Heart left ventricle (tissue), 16 donors: ENCODE measurements around the gene COL23A1. TPM values are rescaled to one million over a fixed set of nuclear protein-coding genes. Genes with fewer than 3 reads are reported as not detected.
A peak's percentile ranks its signal among the peaks of the same experiment; 100 is the strongest.

ENCODE experiments used
- ATAC-seq, 4 donors: fragments of 200-7000 bp; cut with Tn5 transposase; one replicate each; pipeline ENCODE4 v1.9.1; 2020 to 2022; ENCODE audit warnings: moderate library complexity in 4 of 4, mild to moderate bottlenecking in 3 of 4, moderate number of reproducible peaks in 1 of 4
- DNase-seq, 5 donors: peaks; one replicate each; pipeline ENCODE4 v3.0.0-alpha.2; 2020
- H3K27ac ChIP-seq, 12 donors: fragments of 200-600 bp; sonication (generic) in 4 of 12; one replicate each; pipeline versions ENCODE4 v1.5.0 to v1.8.0; 2016 to 2022; ENCODE audit warnings: mild to moderate bottlenecking in 2 of 12
- H3K27me3 ChIP-seq, 9 donors: fragments of 200-600 bp; sonication (generic) in 2 of 9; one replicate each; pipeline versions ENCODE4 v1.5.1 to v1.8.0; 2016 to 2022; ENCODE audit warnings: mild to moderate bottlenecking in 3 of 9
- H3K36me3 ChIP-seq, 9 donors: fragments of 200-600 bp; sonication (generic) in 2 of 9; one replicate each; pipeline versions ENCODE4 v1.5.0 to v1.8.0; 2018 to 2022; ENCODE audit warnings: mild to moderate bottlenecking in 2 of 9
- H3K4me1 ChIP-seq, 12 donors: fragments of 200-600 bp; sonication (generic) in 4 of 12; one replicate each; pipeline versions ENCODE4 v1.5.0 to v1.8.0; 2016 to 2022; ENCODE audit warnings: mild to moderate bottlenecking in 3 of 12
- H3K4me3 ChIP-seq, 12 donors: fragments of 200-600 bp; sonication (generic) in 4 of 12; one replicate each; pipeline versions ENCODE4 v1.5.0 to v1.8.0; 2017 to 2022; ENCODE audit warnings: mild to moderate bottlenecking in 9 of 12, moderate library complexity in 4 of 12
- H3K9me3 ChIP-seq, 12 donors: fragments of 200-600 bp; sonication (generic) in 4 of 12; one replicate each; pipeline versions ENCODE4 v1.5.0 to v1.8.0; 2016 to 2022; ENCODE audit warnings: mild to moderate bottlenecking in 1 of 12
- CTCF ChIP-seq, 12 donors: fragments of 200-600 bp; sonication (generic) in 4 of 12; IDR thresholded peaks; one replicate each; pipeline versions ENCODE4 v1.5.0 to v1.8.0; 2018 to 2022; ENCODE audit warnings: antibody characterized with exemption in 12 of 12, mild to moderate bottlenecking in 5 of 12
- POLR2A ChIP-seq, 2 donors: fragments of 450-650 bp; IDR thresholded peaks; one replicate each; pipeline ENCODE4 v1.6.1; 2017; ENCODE audit warnings: antibody characterized with exemption in 2 of 2, mild to moderate bottlenecking in 2 of 2, moderate library complexity in 2 of 2
- WGBS, 4 donors: extraction: QIAGEN DNeasy Blood & Tissue Kit in 2 of 4; methylation state at CpG; one replicate each; pipeline versions ENCODE4 v1.1.5 to v1.1.7; 2013 to 2018; 5-methylcytosine and 5-hydroxymethylcytosine counted together
- intact Hi-C, 10 donors: fragments of 100-400 bp; cut with DNase I; formaldehyde crosslinking; loops; one replicate each; pipeline versions ENCODE4 v1.11.1 to v1.14.2; 2022
- polyA plus RNA-seq, 2 donors: library from polyadenylated mRNA; stranded (reverse); fragments of 200-250 nt; gene quantifications; one replicate each; pipeline ENCODE4 v1.2.3, GENCODE V29; 2013
- total RNA-seq, 9 donors: library from RNA; depleted of rRNA in 2 of 9; stranded (reverse); fragments of >200 nt in 2 of 9; fragmentation: NEBNext Ultra II Directional in 3 of 9; extraction: Animal tissue kit (Norgen Biotek cat#: 25700) in 3 of 9; gene quantifications; one replicate each; pipeline versions ENCODE4 v1.1.0 to v1.2.4, GENCODE V29; 2016 to 2023
- donor health status: ischemic (EF 13 %, LVEDD 7.1; RV severe dilation, severe dysfunction).
- donor health status: healthy with polysubstance abuse.
- donor health status: DM: no; HTN: yes; CAD: no.
- donor health status: DM: no; HTN: no; CAD: no.
- donor health status: ischemic (EF 25% LVEDD 6.9; RV normal size, moderate dysfunction).
- donor health status: ischemic (EF 25% LVEDD 5.7; RV mildly dilated, moderate dysfunction).
- donor health status: healthy.
- donor health status: DM: yes; HTN: yes; CAD: no.
- donor health status: ischemic (EF 35%, LVEDD 5.7; RV mildly dilated, moderate dysfunction).
- donor health status: nonischemic (EF 11% LVEDD 7.7; RV severe dilation, severe dysfunction).
- donor health status: DM: yes; HTN: yes; CAD: no.
- donor health status: PGD.
- donor health status: ischemic (EF 29% LVEDD 5.4; RV normal size, mild dysfunction).
- donor health status: nonischemic (EF 23%, LVEDD 6.1; RV moderate dilation, normal function).

The COL23A1 gene
- total and polyA plus RNA-seq, 11 donors, result 6.0 to 33.0 (median 18.8) TPM

DNA sequence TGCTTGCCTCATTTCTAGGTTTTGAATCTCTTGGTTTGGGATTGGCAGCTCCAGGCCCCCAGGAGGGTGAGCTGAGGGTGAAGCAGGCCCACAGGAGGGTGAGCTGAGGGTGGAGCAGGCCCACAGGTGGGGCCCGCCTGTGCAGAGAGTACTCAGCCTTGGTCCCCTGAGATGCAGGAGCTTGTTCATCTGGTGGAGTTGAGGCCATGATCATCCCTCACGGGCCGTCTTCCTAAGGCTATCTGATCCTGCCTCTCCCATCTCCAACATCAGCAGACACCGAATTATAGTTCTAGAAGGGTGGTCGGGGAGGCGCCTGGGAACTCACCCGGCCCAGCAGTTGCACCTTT, 225.9 kb downstream of the COL23A1 start:
- DNase-seq (peak in 1 of 5 donors; percentile 53), ATAC-seq (no peak)
- Histone ChIP-seq H3K27me3 (no peaks in the 10 kb centered on the region), H3K36me3 (no peaks in the 10 kb centered on the region), H3K4me3 (no peak overlapping the region), H3K4me1 (peaks cover 0 to 10% (median 0%) of the 10 kb centered on the region in 12 donors), H3K9me3 (no peaks in the 10 kb centered on the region), H3K27ac (no peak overlapping the region)
- no peak for TF ChIP-seq CTCF (IDR thresholded peaks at IDR 0.05)
- TF ChIP-seq POLR2A (IDR thresholded peaks at IDR 0.05), result no peak
- intact Hi-C loops, result no loop called here
- whole genome bisulfite sequencing, 4 donors, result 83 to 94% (median 86%) methylated on average over 5 to 7 of the region's 7 CpGs

DNA sequence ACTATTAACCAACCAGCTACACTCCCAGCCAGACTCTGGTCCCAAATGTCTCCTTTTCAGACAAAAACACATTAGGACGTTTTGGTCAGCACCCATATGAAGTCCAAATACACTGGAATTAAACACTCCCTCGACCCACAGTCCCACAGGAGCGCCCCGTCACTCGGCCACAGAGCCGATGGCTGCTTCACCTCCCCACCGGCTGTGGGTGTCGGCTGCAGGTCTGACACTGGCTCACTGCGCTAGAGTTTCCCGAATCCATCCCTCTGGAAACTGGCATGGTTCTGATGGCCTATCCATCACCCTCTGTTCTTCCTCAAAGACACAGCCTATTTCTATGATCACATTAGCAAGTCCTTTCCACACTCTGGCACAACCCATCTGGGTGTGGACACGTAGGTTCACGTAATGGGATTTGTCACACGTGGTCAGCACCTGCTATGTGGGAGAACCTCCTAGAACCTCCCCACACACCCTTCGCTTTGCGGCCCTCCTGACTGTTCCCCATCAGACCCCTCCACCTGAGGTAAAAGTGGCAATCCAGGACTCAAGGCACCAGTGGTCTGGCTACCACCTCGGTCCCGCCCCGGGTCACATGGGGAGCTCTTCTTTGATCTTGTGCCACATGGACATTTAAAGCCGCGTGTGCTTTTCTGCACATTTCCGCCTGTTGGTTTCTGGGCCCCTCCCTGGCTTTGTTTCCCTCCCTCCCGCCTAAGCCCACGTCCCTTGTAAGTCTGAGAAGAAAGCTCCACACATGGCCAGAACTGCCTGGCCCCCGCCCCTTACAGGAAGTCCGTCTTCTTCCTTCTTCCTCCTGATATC, 226.5 kb downstream of the COL23A1 start:
- Histone ChIP-seq H3K4me1 (peaks cover 0 to 10% (median 0%) of the 10 kb centered on the region in 12 donors), H3K27me3 (no peaks in the 10 kb centered on the region), H3K36me3 (no peaks in the 10 kb centered on the region), H3K4me3 (no peak overlapping the region), H3K9me3 (no peaks in the 10 kb centered on the region), H3K27ac (no peak overlapping the region)
- intact Hi-C loops, result no loop called here
- no peak for TF ChIP-seq POLR2A (IDR thresholded peaks at IDR 0.05)
- TF ChIP-seq CTCF (IDR thresholded peaks at IDR 0.05), result no peak
- ATAC-seq, result peak in 2 of 4 donors; percentile 21 to 36
- peak in 2 of 5 donors; percentile 16 to 56 for DNase-seq
- 74 to 82% (median 77%) methylated on average over 25 of the region's 25 CpGs for WGBS, 4 donors

- Histone ChIP-seq H3K27ac (no peak overlapping the region), H3K27me3 (no peaks in the 10 kb centered on the region), H3K4me1 (peaks cover 0 to 16% (median 3%) of the 10 kb centered on the region in 12 donors), H3K36me3 (no peaks in the 10 kb centered on the region), H3K9me3 (no peaks in the 10 kb centered on the region), H3K4me3 (no peak overlapping the region)
- intact Hi-C loops, result no loop called here
- DNase-seq, result peak in 1 of 5 donors; percentile 18
- no peak for ATAC-seq
- 81 to 89% (median 83%) methylated on average over 19 of the region's 19 CpGs for WGBS, 4 donors
- TF ChIP-seq CTCF (IDR thresholded peaks at IDR 0.05), result no peak
- no peak for TF ChIP-seq POLR2A (IDR thresholded peaks at IDR 0.05)
Observed at GRCh38 chr5:178361657-178362445, 228.3 kb downstream of the COL23A1 start.

DNA sequence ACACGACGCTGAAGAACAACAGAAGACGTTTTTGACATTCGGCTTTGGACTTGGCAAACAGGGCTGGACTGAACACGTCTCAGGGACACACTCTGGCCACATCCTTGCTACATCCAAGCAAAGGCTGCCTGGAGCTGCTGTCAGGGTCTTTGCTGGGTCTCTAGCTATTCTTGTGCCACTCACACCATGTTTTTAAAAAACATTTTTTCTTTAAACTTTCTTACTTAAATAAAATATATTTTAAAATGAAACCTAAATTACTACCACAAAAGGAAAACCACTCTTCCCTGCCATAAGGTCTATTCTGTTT, 229.3 kb downstream of the COL23A1 start:
- no peak for TF ChIP-seq CTCF (IDR thresholded peaks at IDR 0.05)
- Histone ChIP-seq H3K9me3 (no peaks in the 10 kb centered on the region), H3K27me3 (peaks cover 0 to under 1% (median 0%) of the 10 kb centered on the region in 9 donors), H3K4me1 (peaks cover 0 to 26% (median 11%) of the 10 kb centered on the region in 12 donors), H3K4me3 (no peak overlapping the region), H3K27ac (no peak overlapping the region), H3K36me3 (no peaks in the 10 kb centered on the region)
- no peak for ATAC-seq
- no peak for DNase-seq
- intact Hi-C loops, result no loop called here
- WGBS, 4 donors, result 51 to 74% (median 67%) methylated on average over 5 of the region's 5 CpGs
